Measurements from ENCODE around the gene DUSP28.
"Not testable (repeated sequence)": the region's sequence is repeated elsewhere in the genome, so short reads cannot be mapped to it uniquely, and the experiment has no call there.

DNA sequence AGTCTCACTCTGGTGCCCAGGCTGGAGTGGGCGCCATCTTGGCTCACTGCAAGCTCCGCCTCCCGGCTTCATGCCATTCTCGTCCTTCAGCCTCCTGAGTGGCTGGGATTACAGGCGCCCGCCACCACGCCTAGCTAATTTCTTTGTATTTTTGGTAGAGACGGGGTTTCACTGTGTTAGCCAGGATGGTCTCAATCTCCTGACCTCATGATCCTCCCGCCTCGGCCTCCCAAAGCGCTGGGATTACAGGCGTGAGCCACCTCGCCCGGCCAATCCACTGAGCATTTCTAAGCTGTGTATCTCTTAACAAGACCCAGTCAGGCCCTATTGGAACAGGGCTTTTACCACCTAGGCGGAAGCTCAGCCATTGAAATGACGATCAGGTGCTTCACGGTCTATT is 3.1 kb downstream of the DUSP28 start:
- TF ChIP-seq, protein P1, sequence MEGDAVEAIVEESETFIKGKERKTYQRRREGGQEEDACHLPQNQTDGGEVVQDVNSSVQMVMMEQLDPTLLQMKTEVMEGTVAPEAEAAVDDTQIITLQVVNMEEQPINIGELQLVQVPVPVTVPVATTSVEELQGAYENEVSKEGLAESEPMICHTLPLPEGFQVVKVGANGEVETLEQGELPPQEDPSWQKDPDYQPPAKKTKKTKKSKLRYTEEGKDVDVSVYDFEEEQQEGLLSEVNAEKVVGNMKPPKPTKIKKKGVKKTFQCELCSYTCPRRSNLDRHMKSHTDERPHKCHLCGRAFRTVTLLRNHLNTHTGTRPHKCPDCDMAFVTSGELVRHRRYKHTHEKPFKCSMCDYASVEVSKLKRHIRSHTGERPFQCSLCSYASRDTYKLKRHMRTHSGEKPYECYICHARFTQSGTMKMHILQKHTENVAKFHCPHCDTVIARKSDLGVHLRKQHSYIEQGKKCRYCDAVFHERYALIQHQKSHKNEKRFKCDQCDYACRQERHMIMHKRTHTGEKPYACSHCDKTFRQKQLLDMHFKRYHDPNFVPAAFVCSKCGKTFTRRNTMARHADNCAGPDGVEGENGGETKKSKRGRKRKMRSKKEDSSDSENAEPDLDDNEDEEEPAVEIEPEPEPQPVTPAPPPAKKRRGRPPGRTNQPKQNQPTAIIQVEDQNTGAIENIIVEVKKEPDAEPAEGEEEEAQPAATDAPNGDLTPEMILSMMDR (conservative IDR thresholded peaks at IDR 0.05), result not testable (repeated sequence)
- TF ChIP-seq ZFX (IDR thresholded peaks at IDR 0.05), result not testable (repeated sequence)
